SH-SY5Y (cell line): ENCODE results near the gene MCU.

Source experiments
- GATA2 ChIP-seq: IDR thresholded peaks from 2 replicates; pipeline ENCODE4 v1.6.1; 2011; ENCODE audit warnings: mild to moderate bottlenecking, low read depth, low read length
- GATA3 ChIP-seq: IDR thresholded peaks from 2 replicates; pipeline ENCODE4 v1.6.1; 2011; ENCODE audit warnings: low read depth, mild to moderate bottlenecking, low read length, moderate library complexity

DNA sequence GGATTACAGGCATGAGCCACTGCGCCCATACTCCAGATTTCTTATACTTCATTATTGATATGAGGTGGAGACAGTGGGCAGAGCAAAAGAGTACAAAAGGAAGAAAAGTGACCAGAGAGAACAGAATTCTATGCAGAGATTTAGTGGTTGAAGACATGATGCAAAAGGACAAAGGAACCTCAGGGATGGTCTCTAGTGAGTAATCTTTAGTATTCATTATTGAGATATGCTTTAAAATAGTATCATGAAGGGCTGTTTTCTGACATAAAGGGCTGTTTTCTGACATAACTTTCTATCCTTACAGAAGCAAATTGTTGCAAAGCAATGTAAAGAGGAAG lies 120.4 kb downstream of the MCU start:
- TF ChIP-seq GATA3 (no peak), GATA2 (no peak)
